ENCODE measurements around the gene TPP2. TPM values are rescaled to one million over a fixed set of nuclear protein-coding genes. Genes with fewer than 3 reads are reported as not detected.

TPP2 gene
- total and polyA plus RNA-seq, 9 of the 15 experiments (the other 6 are each of a cell fraction or from before 2014, with no cell fraction given), result 18.8 to 87.7 (median 55.9) TPM

GRCh38 chr13:102580552-102581169 is 16.1 kb upstream of the TPP2 start:
- Histone ChIP-seq H3K27me3 (ENCODE audit: control insufficient read depth in 2 of 2, insufficient read depth in 2 of 2, low read length in 2 of 2) (no peaks in the 10 kb centered on the region), H3K9ac (ENCODE audit: insufficient read depth in 1 of 2, low read depth in 2 of 2, low read length in 2 of 2) (no peak overlapping the region), H4K20me1 (replicated peaks; ENCODE audit: control insufficient read depth, insufficient read depth, low read length) (no peaks in the 10 kb centered on the region), H3K4me3 (no peak overlapping the region), H3K4me2 (ENCODE audit: insufficient read depth, low read length) (no peak overlapping the region), H3K9me3 (replicated peaks; ENCODE audit: control insufficient read depth, insufficient read depth, low read depth, low read length) (no peaks in the 10 kb centered on the region), H3K9me1 (ENCODE audit: control insufficient read depth, insufficient read depth, low read length) (no peaks in the 10 kb centered on the region), H3K4me1 (replicated peaks in 1 of 2; ENCODE audit: control insufficient read depth in 2 of 2, insufficient read depth in 2 of 2, low read length in 2 of 2) (peaks cover 0 to 9% of the 10 kb centered on the region in 2 experiments; a peak in 3 of 5 replicates), H3K79me2 (ENCODE audit: control insufficient read depth, insufficient read depth, low read length) (no peaks in the 10 kb centered on the region), H3K27ac (ENCODE audit: extremely low read depth, low read depth, low read length) (no peak overlapping the region), H3K36me3 (ENCODE audit: control insufficient read depth, insufficient read depth, low read length) (no peaks in the 10 kb centered on the region), H2AFZ (ENCODE audit: low read depth, low read length) (no peak overlapping the region)
- ChIA-PET POLR2A (no interaction called here), CTCF (ENCODE audit: low intra/inter-chr PET ratio) (interaction anchor here (0.6 to 2.1 kb wide), 5 partner anchors 11 to 267 kb away, joined by 3 to 10 read pairs (median 4); no protein-coding TSS in a partner anchor)
- intact Hi-C loops (cut with micrococcal nuclease), result loop anchor here (1.0 kb wide), 2 partner anchors 145 to 267 kb away; no protein-coding TSS in a partner anchor
- DNase-seq (ENCODE audit: extremely low read depth in 1 of 4, low spot score in 3 of 4) (peak; percentile 27 to 69 (median 42)), ATAC-seq (peak; percentile 84), FAIRE-seq (peak; percentile 85)
- BruUV-seq (replicated peaks), result no TSS peak
- WGBS (ENCODE audit: insufficient coverage, low coverage, missing lambda C conversion rate), result 0% methylated on average over 5 of the region's 5 CpGs
- in situ Hi-C loops (cut with MboI), result loop anchor here (10.0 kb wide), 1 partner anchor 124 kb away; no protein-coding TSS in a partner anchor
- TF ChIP-seq TAF15 (IDR thresholded peaks at IDR 0.05; ENCODE audit: low read depth, low read length), result no peak
- no peak for TF ChIP-seq ZNF586 (CRISPR knock-in tag; conservative IDR thresholded peaks at IDR 0.05)
- no peak for TF ChIP-seq OTX1 (CRISPR knock-in tag; IDR thresholded peaks at IDR 0.05)
- TF ChIP-seq ZSCAN29 (IDR thresholded peaks at IDR 0.05), result no peak
- TF ChIP-seq HDAC6 (IDR thresholded peaks at IDR 0.05; ENCODE audit: low read depth, low read length), result no peak
- peak; percentile 62; the same call in 1 of the 2 replicates for TF ChIP-seq MECOM (CRISPR knock-in tag; IDR thresholded peaks at IDR 0.05)
- no peak for TF ChIP-seq RBBP5 (IDR thresholded peaks at IDR 0.05; ENCODE audit: borderline replicate concordance, insufficient read depth, low read length, poor library complexity, severe bottlenecking)
- TF ChIP-seq RAD21 (CRISPR knock-in tag; conservative IDR thresholded peaks at IDR 0.05 in 1 of 2, IDR thresholded peaks at IDR 0.05 in 1 of 2), result peak; percentile 66 to 87
- no peak for TF ChIP-seq JUND (IDR thresholded peaks at IDR 0.05; ENCODE audit: borderline replicate concordance, low read depth, low read length)
- TF ChIP-seq JUND (tag; IDR thresholded peaks at IDR 0.05; ENCODE audit: borderline replicate concordance, low read depth, low read length), result no peak
- TF ChIP-seq REST (IDR thresholded peaks at IDR 0.05; ENCODE audit: borderline replicate concordance), result peak; percentile 57; the same call in 1 of the 2 replicates
- no peak for TF ChIP-seq REST (CRISPR knock-in tag; IDR thresholded peaks at IDR 0.05; ENCODE audit: low read depth)
- TF ChIP-seq SIRT6 (IDR thresholded peaks at IDR 0.05; ENCODE audit: low read depth, low read length), result no peak
- TF ChIP-seq GATAD2B (IDR thresholded peaks at IDR 0.05; ENCODE audit: borderline replicate concordance), result 0 out of 2 replicates have a peak, but pooled peaks have one; percentile 25

All from K562 (cell line).